ENCODE results near the gene PTPRQ.

- TF ChIP-seq, protein P1, sequence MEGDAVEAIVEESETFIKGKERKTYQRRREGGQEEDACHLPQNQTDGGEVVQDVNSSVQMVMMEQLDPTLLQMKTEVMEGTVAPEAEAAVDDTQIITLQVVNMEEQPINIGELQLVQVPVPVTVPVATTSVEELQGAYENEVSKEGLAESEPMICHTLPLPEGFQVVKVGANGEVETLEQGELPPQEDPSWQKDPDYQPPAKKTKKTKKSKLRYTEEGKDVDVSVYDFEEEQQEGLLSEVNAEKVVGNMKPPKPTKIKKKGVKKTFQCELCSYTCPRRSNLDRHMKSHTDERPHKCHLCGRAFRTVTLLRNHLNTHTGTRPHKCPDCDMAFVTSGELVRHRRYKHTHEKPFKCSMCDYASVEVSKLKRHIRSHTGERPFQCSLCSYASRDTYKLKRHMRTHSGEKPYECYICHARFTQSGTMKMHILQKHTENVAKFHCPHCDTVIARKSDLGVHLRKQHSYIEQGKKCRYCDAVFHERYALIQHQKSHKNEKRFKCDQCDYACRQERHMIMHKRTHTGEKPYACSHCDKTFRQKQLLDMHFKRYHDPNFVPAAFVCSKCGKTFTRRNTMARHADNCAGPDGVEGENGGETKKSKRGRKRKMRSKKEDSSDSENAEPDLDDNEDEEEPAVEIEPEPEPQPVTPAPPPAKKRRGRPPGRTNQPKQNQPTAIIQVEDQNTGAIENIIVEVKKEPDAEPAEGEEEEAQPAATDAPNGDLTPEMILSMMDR (IDR thresholded peaks at IDR 0.05) = no peak
- no peak for TF ChIP-seq POLR2A (IDR thresholded peaks at IDR 0.05)
Observed at GRCh38 chr12:80662586-80662985, 218.6 kb downstream of the PTPRQ start.

All from gastroesophageal sphincter (tissue), 3 donors.